T-helper 17 cell (primary cell): ENCODE data around the gene ENOX2. TPM values are rescaled to one million over a fixed set of nuclear protein-coding genes. Genes with fewer than 3 reads are reported as not detected.
"Not testable (repeated sequence)": the region's sequence is repeated elsewhere in the genome, so short reads cannot be mapped to it uniquely, and the experiment has no call there.

Source experiments
- ATAC-seq: fragments of 150-1000 bp; cut with Tn5 transposase; 2 replicates; pipeline ENCODE4 v1.10.0; 2021; ENCODE audit warnings: mild to moderate bottlenecking, moderate library complexity
- DNase-seq, 3 donors: peaks; one replicate each; pipeline versions ENCODE4 v3.0.0 to v3.0.0-alpha.2; 2020 to 2021
- H3K9me3 ChIP-seq: one replicate; pipeline ENCODE4 v1.7.0; 2013; ENCODE audit warnings: low read length, mild to moderate bottlenecking; ENCODE audit not compliant: control insufficient read depth, poor library complexity, severe bottlenecking
- H3K27ac Mint-ChIP-seq: one replicate; pipeline ENCODE4 v1.8.0; 2022; ENCODE audit warnings: mild to moderate bottlenecking, moderate library complexity, mixed read lengths
- H3K27me3 Mint-ChIP-seq: one replicate; pipeline ENCODE4 v1.8.0; 2022; ENCODE audit warnings: mixed read lengths
- H3K36me3 Mint-ChIP-seq: one replicate; pipeline ENCODE4 v1.8.0; 2022; ENCODE audit warnings: low read depth, mixed read lengths
- H3K4me1 Mint-ChIP-seq: one replicate; pipeline ENCODE4 v1.8.0; 2022; ENCODE audit warnings: mild to moderate bottlenecking, mixed read lengths
- H3K4me3 Mint-ChIP-seq: one replicate; pipeline ENCODE4 v1.8.0; 2022; ENCODE audit warnings: mild to moderate bottlenecking, moderate library complexity, mixed read lengths
- total RNA-seq, 4 donors: library from RNA in 2 of 4; stranded (reverse) in 2 of 4; gene quantifications; one replicate each; pipeline ENCODE4 v1.2.3 and lab custom pipeline; 2022 to 2026

ENOX2 gene
- total RNA-seq, 2 donors from 2014 or later, result 7.3 to 9.8 TPM

GRCh38 chrX:130714665-130715064, 188.3 kb downstream of the ENOX2 start:
- ATAC-seq (no peak), DNase-seq (no peak)
- H3K27me3 Mint-ChIP-seq, result no peaks in the 10 kb centered on the region
- no peak overlapping the region for H3K4me3 Mint-ChIP-seq
- H3K27ac Mint-ChIP-seq, result no peak overlapping the region
- H3K9me3 ChIP-seq, result no peaks in the 10 kb centered on the region
- H3K36me3 Mint-ChIP-seq, result peaks cover 5% of the 10 kb centered on the region
- no peaks in the 10 kb centered on the region for H3K4me1 Mint-ChIP-seq

- ATAC-seq (no peak), DNase-seq (no peak)
- Mint-ChIP-seq H3K27me3 (no peaks in the 10 kb centered on the region), H3K27ac (no peak overlapping the region), H3K4me3 (no peak overlapping the region), H3K36me3 (peaks cover 5% of the 10 kb centered on the region), H3K4me1 (no peaks in the 10 kb centered on the region)
- no peaks in the 10 kb centered on the region for H3K9me3 ChIP-seq
Observed at GRCh38 chrX:130714135-130714534, 188.9 kb downstream of the ENOX2 start.

DNA sequence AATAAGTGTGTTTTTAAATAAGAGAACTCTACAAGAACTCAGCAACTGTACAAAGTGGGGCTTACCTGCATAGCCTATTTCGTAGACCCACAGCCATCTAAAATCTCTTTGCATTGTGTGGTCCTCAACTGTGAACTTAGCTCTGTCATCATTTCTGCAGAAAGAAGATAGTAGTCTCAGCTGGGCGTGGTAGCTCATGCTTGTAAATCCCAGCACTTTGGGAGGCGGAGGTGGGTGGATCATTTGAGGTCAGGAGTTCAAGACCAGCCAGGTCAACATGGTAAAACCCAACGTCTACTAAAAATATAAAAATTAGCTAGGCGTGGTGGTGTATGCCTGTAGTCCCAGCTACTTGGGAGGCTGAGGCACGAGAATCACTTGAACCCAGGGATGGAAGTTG, 193.8 kb downstream of the ENOX2 start:
- not testable (repeated sequence) for DNase-seq, H3K4me3 Mint-ChIP-seq, H3K4me1 Mint-ChIP-seq, ATAC-seq, H3K27ac Mint-ChIP-seq, H3K27me3 Mint-ChIP-seq, H3K36me3 Mint-ChIP-seq, H3K9me3 ChIP-seq

DNA sequence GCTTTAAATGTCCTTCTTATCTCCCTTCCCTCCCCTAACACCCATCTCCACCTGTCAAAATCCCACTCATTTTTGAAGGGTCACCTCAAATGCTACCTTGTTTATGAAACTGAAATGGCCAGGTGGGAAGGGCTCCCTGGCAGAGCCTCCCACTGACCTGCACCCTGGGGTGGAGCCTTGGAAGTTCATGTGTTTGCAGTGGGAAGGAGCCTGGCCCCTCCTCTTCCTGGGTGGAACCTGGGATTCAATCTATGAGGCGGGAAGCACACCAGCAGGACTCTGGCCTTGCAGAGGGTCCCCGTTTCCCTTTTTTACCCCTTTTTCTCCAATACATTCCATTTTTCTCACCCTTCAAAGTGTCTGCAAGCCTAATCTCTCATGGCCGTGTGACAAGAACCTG, 197.4 kb downstream of the ENOX2 start:
- Mint-ChIP-seq H3K4me3 (no peak overlapping the region), H3K4me1 (no peaks in the 10 kb centered on the region), H3K36me3 (no peaks in the 10 kb centered on the region), H3K27me3 (no peaks in the 10 kb centered on the region), H3K27ac (no peak overlapping the region)
- ATAC-seq (no peak), DNase-seq (no peak)
- H3K9me3 ChIP-seq, result no peaks in the 10 kb centered on the region

DNA sequence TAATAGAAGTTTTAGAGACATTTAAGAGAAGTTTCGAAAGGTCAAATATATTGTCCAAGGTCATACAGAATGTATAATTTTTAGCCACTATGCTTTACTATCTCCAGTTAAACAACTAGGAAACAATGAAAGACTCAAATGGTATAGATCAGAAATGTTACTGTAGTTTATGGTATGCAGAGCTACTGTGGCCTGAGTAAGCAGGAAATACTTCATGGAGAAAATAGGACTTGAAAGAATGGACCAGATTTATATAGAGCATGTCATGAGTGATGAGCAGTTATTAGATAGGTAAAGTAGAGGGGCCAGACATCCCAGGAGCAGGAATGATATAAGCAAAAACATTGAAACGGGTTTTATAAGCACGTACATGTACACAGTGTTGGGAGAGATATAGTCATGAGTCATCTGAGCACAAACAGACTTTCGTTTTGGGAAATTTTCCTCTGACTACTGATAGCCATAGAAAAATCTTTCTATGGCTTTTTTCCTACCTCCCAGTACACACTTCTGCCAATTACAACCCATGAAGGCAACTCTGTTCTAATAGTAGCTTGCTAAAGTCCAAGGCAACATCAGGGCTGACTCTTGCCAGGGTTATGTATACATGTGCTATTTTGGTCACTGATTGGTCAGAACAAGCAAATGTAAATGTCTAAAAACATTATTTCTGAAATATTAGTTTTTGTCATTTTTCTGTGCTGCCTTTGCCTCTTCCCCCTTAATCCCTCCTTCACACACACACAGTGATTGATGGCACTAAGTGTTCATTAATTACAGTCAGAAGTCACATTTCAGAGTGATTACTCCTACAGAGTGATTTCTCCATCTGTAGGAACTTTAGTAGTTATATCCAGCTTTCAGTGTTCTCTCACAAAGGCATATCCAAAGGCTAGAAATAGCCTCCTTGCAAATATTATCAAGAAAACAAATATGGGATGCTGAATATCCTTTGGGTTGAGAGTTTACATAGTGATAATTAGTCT, 198.7 kb downstream of the ENOX2 start:
- DNase-seq (no peak), ATAC-seq (no peak)
- no peaks in the 10 kb centered on the region for H3K9me3 ChIP-seq
- H3K4me1 Mint-ChIP-seq, result no peaks in the 10 kb centered on the region
- no peaks in the 10 kb centered on the region for H3K36me3 Mint-ChIP-seq
- H3K4me3 Mint-ChIP-seq, result no peak overlapping the region
- H3K27ac Mint-ChIP-seq, result no peak overlapping the region
- no peaks in the 10 kb centered on the region for H3K27me3 Mint-ChIP-seq

- H3K36me3 Mint-ChIP-seq, result no peaks in the 10 kb centered on the region
- no peak for DNase-seq
- no peak overlapping the region for H3K27ac Mint-ChIP-seq
- no peaks in the 10 kb centered on the region for H3K27me3 Mint-ChIP-seq
- no peak overlapping the region for H3K4me3 Mint-ChIP-seq
- no peak for ATAC-seq
- no peaks in the 10 kb centered on the region for H3K4me1 Mint-ChIP-seq
- H3K9me3 ChIP-seq, result no peaks in the 10 kb centered on the region
Observed at GRCh38 chrX:130702867-130703707, 199.9 kb downstream of the ENOX2 start.

DNA sequence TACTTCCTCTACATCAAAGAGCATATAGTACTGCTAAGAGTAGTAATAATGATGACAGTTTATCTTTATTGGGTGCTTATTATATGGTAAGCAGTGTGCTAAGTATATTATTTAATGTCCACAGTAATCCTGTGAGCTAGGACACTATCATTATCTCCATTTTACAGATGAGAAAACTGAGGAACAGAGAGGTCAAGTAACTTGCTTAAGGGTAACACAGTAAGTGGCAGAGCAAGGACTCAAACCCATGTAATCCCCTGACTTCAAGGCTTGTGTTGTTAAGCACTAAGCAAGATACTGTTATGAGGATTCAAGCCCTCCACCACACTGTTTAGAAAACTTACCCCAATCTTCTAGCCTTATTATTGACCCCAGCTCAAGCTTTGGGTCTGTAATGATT, 202.4 kb downstream of the ENOX2 start:
- H3K4me1 Mint-ChIP-seq, result peaks cover 2% of the 10 kb centered on the region
- no peak overlapping the region for H3K4me3 Mint-ChIP-seq
- DNase-seq (no peak), ATAC-seq (no peak)
- no peaks in the 10 kb centered on the region for H3K9me3 ChIP-seq
- H3K27me3 Mint-ChIP-seq, result no peaks in the 10 kb centered on the region
- H3K27ac Mint-ChIP-seq, result no peak overlapping the region
- no peaks in the 10 kb centered on the region for H3K36me3 Mint-ChIP-seq

- DNase-seq (no peak), ATAC-seq (no peak)
- H3K9me3 ChIP-seq, result no peaks in the 10 kb centered on the region
- H3K4me1 Mint-ChIP-seq, result peaks cover 2% of the 10 kb centered on the region
- H3K27ac Mint-ChIP-seq, result no peak overlapping the region
- no peak overlapping the region for H3K4me3 Mint-ChIP-seq
- no peaks in the 10 kb centered on the region for H3K36me3 Mint-ChIP-seq
- no peaks in the 10 kb centered on the region for H3K27me3 Mint-ChIP-seq
Observed at GRCh38 chrX:130699618-130700017, 203.4 kb downstream of the ENOX2 start.

DNA sequence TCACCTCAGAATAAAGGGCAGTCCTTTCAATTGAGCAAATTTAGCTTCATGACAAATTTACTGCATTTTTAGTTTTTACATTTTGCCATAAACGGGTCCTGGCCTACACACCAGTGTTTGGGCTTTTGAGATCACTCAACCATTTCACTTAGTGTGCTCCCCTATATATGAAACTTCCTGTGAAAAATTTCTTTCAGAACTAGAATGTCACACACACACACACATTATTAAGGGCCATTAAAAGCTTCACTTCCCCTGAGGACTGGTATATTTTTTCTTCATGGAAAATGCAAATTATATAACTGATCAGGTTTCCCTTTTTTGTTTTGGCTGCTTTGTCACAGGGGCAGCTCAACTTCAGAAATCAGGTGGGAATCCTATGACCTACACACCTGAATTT, 206.5 kb downstream of the ENOX2 start:
- no peak for ATAC-seq
- H3K4me3 Mint-ChIP-seq, result no peak overlapping the region
- H3K9me3 ChIP-seq, result no peaks in the 10 kb centered on the region
- no peak for DNase-seq
- no peaks in the 10 kb centered on the region for H3K27me3 Mint-ChIP-seq
- H3K36me3 Mint-ChIP-seq, result no peaks in the 10 kb centered on the region
- H3K4me1 Mint-ChIP-seq, result peaks cover 2% of the 10 kb centered on the region
- no peak overlapping the region for H3K27ac Mint-ChIP-seq

DNA sequence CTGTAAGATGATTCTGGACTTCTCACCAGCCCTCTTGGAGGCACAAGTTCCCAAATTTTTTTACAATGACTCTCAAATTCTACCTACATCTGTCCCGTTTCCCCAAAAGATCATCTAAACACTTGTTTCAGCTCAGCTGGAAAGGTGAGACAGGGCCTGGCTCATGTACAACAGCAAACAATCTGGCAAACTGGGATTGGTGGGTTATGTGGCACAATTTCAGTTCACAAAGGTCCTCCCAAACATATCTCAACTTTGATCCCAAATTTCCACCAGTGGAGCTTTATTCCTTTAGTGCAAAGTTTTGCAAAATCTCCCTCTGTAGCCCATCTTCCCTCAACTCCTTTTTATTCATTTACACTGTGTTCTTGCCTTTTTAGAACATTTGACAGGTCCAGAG, 207.1 kb downstream of the ENOX2 start:
- no peak overlapping the region for H3K27ac Mint-ChIP-seq
- no peak overlapping the region for H3K4me3 Mint-ChIP-seq
- H3K9me3 ChIP-seq, result no peaks in the 10 kb centered on the region
- peaks cover 2% of the 10 kb centered on the region for H3K4me1 Mint-ChIP-seq
- ATAC-seq (no peak), DNase-seq (no peak)
- H3K36me3 Mint-ChIP-seq, result no peaks in the 10 kb centered on the region
- no peaks in the 10 kb centered on the region for H3K27me3 Mint-ChIP-seq

- Mint-ChIP-seq H3K36me3 (no peaks in the 10 kb centered on the region), H3K27ac (no peak overlapping the region), H3K27me3 (no peaks in the 10 kb centered on the region), H3K4me3 (no peak overlapping the region), H3K4me1 (peaks cover 2% of the 10 kb centered on the region)
- no peak for DNase-seq
- no peaks in the 10 kb centered on the region for H3K9me3 ChIP-seq
- ATAC-seq, result no peak
Observed at GRCh38 chrX:130694983-130695382, 208.0 kb downstream of the ENOX2 start.

- ATAC-seq (no peak), DNase-seq (no peak)
- no peaks in the 10 kb centered on the region for H3K9me3 ChIP-seq
- H3K27ac Mint-ChIP-seq, result no peak overlapping the region
- peaks cover under 1% of the 10 kb centered on the region for H3K36me3 Mint-ChIP-seq
- no peak overlapping the region for H3K4me3 Mint-ChIP-seq
- H3K4me1 Mint-ChIP-seq, result no peaks in the 10 kb centered on the region
- H3K27me3 Mint-ChIP-seq, result no peaks in the 10 kb centered on the region
Observed at GRCh38 chrX:130691576-130691975, 211.4 kb downstream of the ENOX2 start.

- Mint-ChIP-seq H3K27ac (no peak overlapping the region), H3K4me1 (no peaks in the 10 kb centered on the region), H3K27me3 (no peaks in the 10 kb centered on the region), H3K36me3 (peaks cover 6% of the 10 kb centered on the region), H3K4me3 (no peak overlapping the region)
- DNase-seq (no peak), ATAC-seq (no peak)
- no peaks in the 10 kb centered on the region for H3K9me3 ChIP-seq
Observed at GRCh38 chrX:130688360-130688759, 214.6 kb downstream of the ENOX2 start.
